Liver (tissue), 9 donors: ENCODE results near the gene MPZ. TPM values are rescaled to one million over a fixed set of nuclear protein-coding genes. Genes with fewer than 3 reads are reported as not detected.

Source experiments
- DNase-seq: peaks from one replicate; pipeline ENCODE4 v3.0.0-alpha.2; 2017; ENCODE audit warnings: low spot score
- H3K27ac ChIP-seq, 2 donors: one replicate each; pipeline ENCODE4 v1.7.0; 2013; ENCODE audit warnings: inconsistent platforms in 2 of 2, low read length in 2 of 2, control low read depth in 1 of 2, low read depth in 1 of 2, mild to moderate bottlenecking in 1 of 2
- H3K27me3 ChIP-seq, 4 donors: one replicate each; pipeline versions ENCODE4 v1.6.1 to v1.7.0; 2013; ENCODE audit warnings: low read length in 3 of 4, inconsistent platforms in 1 of 4, mild to moderate bottlenecking in 1 of 4, moderate library complexity in 1 of 4; ENCODE audit not compliant: control insufficient read depth in 4 of 4, insufficient read depth in 4 of 4
- H3K36me3 ChIP-seq, 4 donors: one replicate each; pipeline versions ENCODE4 v1.6.1 to v1.7.0; 2013; ENCODE audit warnings: low read length in 3 of 4, mild to moderate bottlenecking in 3 of 4, low read depth in 1 of 4, moderate library complexity in 1 of 4; ENCODE audit not compliant: control insufficient read depth in 4 of 4, insufficient read depth in 3 of 4
- H3K4me1 ChIP-seq, 4 donors: one replicate each; pipeline versions ENCODE4 v1.6.1 to v1.7.0; 2013; ENCODE audit warnings: low read length in 3 of 4, mild to moderate bottlenecking in 3 of 4, moderate library complexity in 1 of 4; ENCODE audit not compliant: control insufficient read depth in 4 of 4, insufficient read depth in 4 of 4
- H3K4me3 ChIP-seq, 3 donors: one replicate each; pipeline versions ENCODE4 v1.6.1 to v1.7.0; 2013; ENCODE audit warnings: low read length in 3 of 3, control low read depth in 1 of 3, low read depth in 1 of 3, mild to moderate bottlenecking in 1 of 3
- H3K9ac ChIP-seq, 2 donors: one replicate each; pipeline ENCODE4 v1.7.0; 2013; ENCODE audit warnings: low read length in 2 of 2, mild to moderate bottlenecking in 2 of 2, moderate library complexity in 2 of 2, control low read depth in 1 of 2, low read depth in 1 of 2
- H3K9me3 ChIP-seq, 4 donors: one replicate each; pipeline versions ENCODE4 v1.6.1 to v1.7.0; 2013; ENCODE audit warnings: low read length in 3 of 4; ENCODE audit not compliant: control insufficient read depth in 4 of 4
- EGR1 ChIP-seq, 2 donors: IDR thresholded peaks; 2 replicates each; pipeline ENCODE4 v1.6.1; 2016 to 2018; ENCODE audit warnings: antibody characterized with exemption in 2 of 2, low read depth in 2 of 2
- FOXA2 ChIP-seq: IDR thresholded peaks from 2 replicates; pipeline ENCODE4 v1.6.1; 2016; ENCODE audit warnings: antibody characterized with exemption
- GABPA ChIP-seq, 2 donors: IDR thresholded peaks in 1 of 2; conservative IDR thresholded peaks in 1 of 2; 2 replicates each; pipeline ENCODE4 v1.6.1; 2016; ENCODE audit warnings: antibody characterized with exemption in 2 of 2, mild to moderate bottlenecking in 1 of 2, moderate library complexity in 1 of 2
- HNF4A ChIP-seq, 2 donors: conservative IDR thresholded peaks; 2 replicates each; pipeline ENCODE4 v1.6.1; 2016; ENCODE audit warnings: antibody characterized with exemption in 2 of 2, mild to moderate bottlenecking in 2 of 2
- NR2F2 ChIP-seq: IDR thresholded peaks from 2 replicates; pipeline ENCODE4 v1.6.1; 2016; ENCODE audit warnings: antibody characterized with exemption
- RAD21 ChIP-seq, 2 donors: IDR thresholded peaks; 2 replicates each; pipeline ENCODE4 v1.6.1; 2016; ENCODE audit warnings: antibody characterized with exemption in 2 of 2, mild to moderate bottlenecking in 2 of 2
- RXRA ChIP-seq, 2 donors: IDR thresholded peaks; 2 replicates each; pipeline ENCODE4 v1.6.1; 2017 to 2018; ENCODE audit warnings: antibody characterized with exemption in 2 of 2, mild to moderate bottlenecking in 1 of 2
- SP1 ChIP-seq: IDR thresholded peaks from 2 replicates; pipeline ENCODE4 v1.6.1; 2018; ENCODE audit warnings: antibody characterized with exemption, mild to moderate bottlenecking
- TAF1 ChIP-seq: conservative IDR thresholded peaks from 2 replicates; pipeline ENCODE4 v1.6.1; 2016; ENCODE audit warnings: antibody characterized with exemption, mild to moderate bottlenecking
- YY1 ChIP-seq: IDR thresholded peaks from 2 replicates; pipeline ENCODE4 v1.6.1; 2016; ENCODE audit warnings: antibody characterized with exemption, mild to moderate bottlenecking
- WGBS: extraction: QIAGEN DNeasy Blood & Tissue Kit; methylation state at CpG from one replicate; pipeline ENCODE4 v1.1.7; 2013; 5-methylcytosine and 5-hydroxymethylcytosine counted together
- polyA plus RNA-seq, 2 donors: library from polyadenylated mRNA; stranded (reverse) in 1 of 2; unstranded in 1 of 2; fragments of 200-250 nt in 1 of 2; fragments of >200 nt in 1 of 2; fragmentation: Nextera tagmentation in 1 of 2; extraction: Ambion mirVana in 1 of 2; gene quantifications; one replicate each; pipeline versions ENCODE4 v1.2.1 to v1.2.3, GENCODE V29; 2013 to 2015
- total RNA-seq, 2 donors: library from RNA; depleted of rRNA; stranded (reverse); fragments of >200 nt; gene quantifications; one replicate each; pipeline ENCODE4 v1.2.3, GENCODE V29; 2014
- TF ChIP-seq, protein P1 (sequence below): IDR thresholded peaks from 2 replicates; pipeline ENCODE4 v1.6.1; 2016; ENCODE audit warnings: antibody characterized with exemption, mild to moderate bottlenecking
- TF ChIP-seq, protein P2 (sequence below): IDR thresholded peaks from 2 replicates; pipeline ENCODE4 v1.6.1; 2016; ENCODE audit warnings: antibody characterized with exemption
- TF ChIP-seq, protein P3 (sequence below): IDR thresholded peaks from 2 replicates; pipeline ENCODE4 v1.6.1; 2016; ENCODE audit warnings: antibody characterized with exemption
- donor health status: healthy.
- donor health status: healthy.
- donor health status: healthy.
- donor health status: healthy.
- donor health status: healthy.

Gene MPZ
- total and polyA plus RNA-seq, 4 donors, result 0.37 to 7.4 (median 0.99) TPM

DNA sequence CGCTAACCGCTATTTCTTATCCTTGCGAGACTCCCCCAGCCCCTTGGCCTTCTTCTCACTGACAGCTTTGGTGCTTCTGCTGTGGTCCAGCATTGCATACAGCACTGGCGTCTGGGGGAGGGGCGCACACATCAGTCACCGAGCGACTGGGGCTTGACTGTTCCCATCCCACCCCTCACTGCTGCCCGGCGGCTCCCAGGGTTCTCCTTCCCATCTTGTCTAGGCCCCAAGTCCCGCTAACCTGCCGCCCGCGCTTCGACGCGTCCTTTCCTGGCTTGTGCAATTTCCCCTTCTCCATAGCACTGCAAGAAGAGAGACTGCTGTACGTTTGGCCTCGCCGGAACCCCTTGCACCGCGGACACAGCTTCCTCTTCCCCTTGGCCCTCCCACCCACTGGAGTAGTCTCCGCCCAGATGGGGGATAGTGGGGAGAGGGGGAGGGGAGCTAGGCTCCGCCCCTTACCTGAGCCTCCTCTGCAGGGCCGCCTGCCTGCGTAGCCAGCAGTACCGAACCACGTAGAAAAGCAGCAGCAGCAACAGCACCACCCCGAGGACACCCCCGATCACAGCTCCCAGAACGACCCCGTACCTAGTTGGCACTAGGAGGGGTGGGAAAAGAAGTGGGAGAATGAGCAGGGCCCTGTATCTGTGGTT lies 3.8 kb downstream of the MPZ start:
- Histone ChIP-seq H3K27ac (peak overlapping the region; percentile 45 to 58), H3K36me3 (peaks cover 0 to under 1% (median 0%) of the 10 kb centered on the region in 4 donors), H3K4me1 (peaks cover 7 to 19% (median 12%) of the 10 kb centered on the region in 4 donors), H3K27me3 (no peaks in the 10 kb centered on the region), H3K9me3 (no peaks in the 10 kb centered on the region), H3K4me3 (peak overlapping the region; percentile 68 to 94 (median 72)), H3K9ac (peak overlapping the region; percentile 63)
- TF ChIP-seq RAD21 (IDR thresholded peaks at IDR 0.05) (peak; percentile 42 to 71), TAF1 (peak; percentile 28), YY1 (peak; percentile 50), SP1 (peak; percentile 52), FOXA2 (no peak), EGR1 (IDR thresholded peaks at IDR 0.05; ENCODE audit: low read depth in 2 of 2) (no peak), RXRA (IDR thresholded peaks at IDR 0.05) (peak in 1 of 2 donors; percentile 19), HNF4A (conservative IDR thresholded peaks at IDR 0.05) (peak in 1 of 2 donors; percentile 17), GABPA (IDR thresholded peaks at IDR 0.05 in 1 of 2, conservative IDR thresholded peaks at IDR 0.05 in 1 of 2) (peak; percentile 12 to 79)
- TF ChIP-seq, protein P1, sequence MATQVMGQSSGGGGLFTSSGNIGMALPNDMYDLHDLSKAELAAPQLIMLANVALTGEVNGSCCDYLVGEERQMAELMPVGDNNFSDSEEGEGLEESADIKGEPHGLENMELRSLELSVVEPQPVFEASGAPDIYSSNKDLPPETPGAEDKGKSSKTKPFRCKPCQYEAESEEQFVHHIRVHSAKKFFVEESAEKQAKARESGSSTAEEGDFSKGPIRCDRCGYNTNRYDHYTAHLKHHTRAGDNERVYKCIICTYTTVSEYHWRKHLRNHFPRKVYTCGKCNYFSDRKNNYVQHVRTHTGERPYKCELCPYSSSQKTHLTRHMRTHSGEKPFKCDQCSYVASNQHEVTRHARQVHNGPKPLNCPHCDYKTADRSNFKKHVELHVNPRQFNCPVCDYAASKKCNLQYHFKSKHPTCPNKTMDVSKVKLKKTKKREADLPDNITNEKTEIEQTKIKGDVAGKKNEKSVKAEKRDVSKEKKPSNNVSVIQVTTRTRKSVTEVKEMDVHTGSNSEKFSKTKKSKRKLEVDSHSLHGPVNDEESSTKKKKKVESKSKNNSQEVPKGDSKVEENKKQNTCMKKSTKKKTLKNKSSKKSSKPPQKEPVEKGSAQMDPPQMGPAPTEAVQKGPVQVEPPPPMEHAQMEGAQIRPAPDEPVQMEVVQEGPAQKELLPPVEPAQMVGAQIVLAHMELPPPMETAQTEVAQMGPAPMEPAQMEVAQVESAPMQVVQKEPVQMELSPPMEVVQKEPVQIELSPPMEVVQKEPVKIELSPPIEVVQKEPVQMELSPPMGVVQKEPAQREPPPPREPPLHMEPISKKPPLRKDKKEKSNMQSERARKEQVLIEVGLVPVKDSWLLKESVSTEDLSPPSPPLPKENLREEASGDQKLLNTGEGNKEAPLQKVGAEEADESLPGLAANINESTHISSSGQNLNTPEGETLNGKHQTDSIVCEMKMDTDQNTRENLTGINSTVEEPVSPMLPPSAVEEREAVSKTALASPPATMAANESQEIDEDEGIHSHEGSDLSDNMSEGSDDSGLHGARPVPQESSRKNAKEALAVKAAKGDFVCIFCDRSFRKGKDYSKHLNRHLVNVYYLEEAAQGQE, result no peak
- TF ChIP-seq, protein P2, sequence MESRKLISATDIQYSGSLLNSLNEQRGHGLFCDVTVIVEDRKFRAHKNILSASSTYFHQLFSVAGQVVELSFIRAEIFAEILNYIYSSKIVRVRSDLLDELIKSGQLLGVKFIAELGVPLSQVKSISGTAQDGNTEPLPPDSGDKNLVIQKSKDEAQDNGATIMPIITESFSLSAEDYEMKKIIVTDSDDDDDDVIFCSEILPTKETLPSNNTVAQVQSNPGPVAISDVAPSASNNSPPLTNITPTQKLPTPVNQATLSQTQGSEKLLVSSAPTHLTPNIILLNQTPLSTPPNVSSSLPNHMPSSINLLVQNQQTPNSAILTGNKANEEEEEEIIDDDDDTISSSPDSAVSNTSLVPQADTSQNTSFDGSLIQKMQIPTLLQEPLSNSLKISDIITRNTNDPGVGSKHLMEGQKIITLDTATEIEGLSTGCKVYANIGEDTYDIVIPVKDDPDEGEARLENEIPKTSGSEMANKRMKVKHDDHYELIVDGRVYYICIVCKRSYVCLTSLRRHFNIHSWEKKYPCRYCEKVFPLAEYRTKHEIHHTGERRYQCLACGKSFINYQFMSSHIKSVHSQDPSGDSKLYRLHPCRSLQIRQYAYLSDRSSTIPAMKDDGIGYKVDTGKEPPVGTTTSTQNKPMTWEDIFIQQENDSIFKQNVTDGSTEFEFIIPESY, result no peak
- TF ChIP-seq, protein P3, sequence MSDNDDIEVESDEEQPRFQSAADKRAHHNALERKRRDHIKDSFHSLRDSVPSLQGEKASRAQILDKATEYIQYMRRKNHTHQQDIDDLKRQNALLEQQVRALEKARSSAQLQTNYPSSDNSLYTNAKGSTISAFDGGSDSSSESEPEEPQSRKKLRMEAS, result no peak
- DNase-seq, result peak; percentile 75
- WGBS, result 6% methylated on average over 31 of the region's 31 CpGs

DNA sequence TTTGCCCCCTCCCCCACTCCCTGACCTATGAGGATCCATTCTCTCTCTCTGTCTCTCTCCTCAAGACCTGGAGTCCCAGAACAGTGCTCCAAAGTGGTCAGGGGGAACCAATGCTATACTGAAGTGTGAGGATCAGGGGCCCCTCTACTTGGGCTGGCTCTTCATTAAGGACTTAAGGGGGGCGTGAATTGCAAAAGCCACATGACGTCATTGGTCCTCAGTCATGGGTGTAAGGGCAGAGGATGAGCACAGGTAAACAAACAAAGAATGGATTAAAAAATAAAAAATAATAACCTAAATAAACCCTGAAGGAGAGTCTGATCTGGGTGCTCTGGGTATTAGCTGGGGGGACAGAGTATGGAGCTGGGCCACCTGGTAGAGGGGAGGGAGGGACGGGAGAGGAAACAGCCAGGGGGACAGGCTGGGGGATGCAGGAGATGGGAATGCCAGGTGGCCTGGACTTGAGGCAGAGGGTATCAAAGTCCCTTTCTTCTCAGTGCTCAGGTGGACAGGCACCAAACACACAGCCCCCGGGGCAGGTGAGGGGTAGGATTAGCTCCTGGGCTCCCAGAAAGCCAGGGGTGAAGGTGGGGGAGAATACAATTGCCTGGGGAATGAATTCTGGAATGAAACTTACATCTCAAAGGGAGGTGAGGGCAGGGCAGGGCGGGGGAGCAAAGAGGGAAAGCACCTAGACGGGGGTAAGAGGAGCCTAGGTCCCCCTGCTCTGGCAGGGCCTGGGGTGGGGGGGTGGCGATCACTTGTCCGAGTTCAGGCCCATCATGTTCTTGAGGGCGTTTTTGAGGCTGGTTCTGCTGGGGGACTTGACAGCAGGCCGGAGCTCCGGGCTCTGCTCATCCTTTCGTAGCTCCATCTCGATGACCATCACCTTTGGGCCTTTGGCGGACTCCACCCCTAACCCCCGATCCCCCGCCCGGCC lies 4.6 kb downstream of the MPZ start:
- Histone ChIP-seq H3K9me3 (no peaks in the 10 kb centered on the region), H3K9ac (peak overlapping the region; percentile 63), H3K27ac (peak overlapping the region; percentile 45 to 58), H3K36me3 (peaks cover 0 to 2% (median 0%) of the 10 kb centered on the region in 4 donors), H3K27me3 (no peaks in the 10 kb centered on the region), H3K4me1 (peaks cover 7 to 19% (median 12%) of the 10 kb centered on the region in 4 donors), H3K4me3 (peak overlapping the region; percentile 68 to 94 (median 72))
- TF ChIP-seq NR2F2 (no peak), GABPA (IDR thresholded peaks at IDR 0.05 in 1 of 2, conservative IDR thresholded peaks at IDR 0.05 in 1 of 2) (no peak), FOXA2 (no peak)
- TF ChIP-seq, protein P2, result no peak
- 13% methylated on average over 17 of the region's 17 CpGs for WGBS
- DNase-seq, result no peak
